ENCODE measurements around the gene FMO2.

Gene FMO2

GRCh38 chr1:171258429-171258828 is 73.3 kb downstream of the FMO2 start:
- H3K4me3 ChIP-seq (ENCODE audit: control insufficient read depth, low read depth, low read length) = no peak overlapping the region
- DNase-seq (ENCODE audit: low read depth) = no peak
- no peak for TF ChIP-seq CTCF (IDR thresholded peaks at IDR 0.05; ENCODE audit: control insufficient read depth, insufficient read depth, low read depth, low read length, missing control alignments)

GRCh38 chr1:171258943-171259342 is 73.8 kb downstream of the FMO2 start:
- no peak for DNase-seq (ENCODE audit: low read depth)
- no peak for TF ChIP-seq CTCF (IDR thresholded peaks at IDR 0.05; ENCODE audit: control insufficient read depth, insufficient read depth, low read depth, low read length, missing control alignments)
- no peak overlapping the region for H3K4me3 ChIP-seq (ENCODE audit: control insufficient read depth, low read depth, low read length)

Measured in AG09309 (cell line).